Tibial nerve (tissue), 4 donors: ENCODE measurements around the gene ARMC9. TPM values are rescaled to one million over a fixed set of nuclear protein-coding genes. Genes with fewer than 3 reads are reported as not detected.

ENCODE experiments used
- DNase-seq, 2 donors: peaks; one replicate each; pipeline ENCODE4 v3.0.0-alpha.2; 2019; ENCODE audit warnings: low spot score in 2 of 2
- H3K27ac ChIP-seq, 4 donors: fragments of 200-600 bp; sonication (generic) in 3 of 4; one replicate each; pipeline ENCODE4 v1.5.1; 2017 to 2019; ENCODE audit warnings: mild to moderate bottlenecking in 1 of 4
- H3K27me3 ChIP-seq, 2 donors: fragments of 200-600 bp; sonication (generic) in 1 of 2; one replicate each; pipeline versions ENCODE4 v1.5.1 to v1.6.0; 2017 to 2019
- H3K36me3 ChIP-seq, 3 donors: fragments of 200-600 bp; sonication (generic); one replicate each; pipeline ENCODE4 v1.5.1; 2018 to 2019
- H3K4me1 ChIP-seq, 4 donors: fragments of 200-600 bp; sonication (generic) in 3 of 4; one replicate each; pipeline ENCODE4 v1.5.1; 2017 to 2019
- H3K4me3 ChIP-seq, 4 donors: fragments of 200-600 bp; sonication (generic) in 3 of 4; one replicate each; pipeline ENCODE4 v1.5.1; 2017 to 2019; ENCODE audit warnings: mild to moderate bottlenecking in 1 of 4, moderate library complexity in 1 of 4
- H3K9me3 ChIP-seq, 4 donors: fragments of 200-600 bp; sonication (generic) in 3 of 4; one replicate each; pipeline ENCODE4 v1.5.1; 2017 to 2019
- EP300 ChIP-seq, 2 donors: sonication (generic); formaldehyde crosslinking; IDR thresholded peaks; one replicate each; pipeline ENCODE4 v1.6.1; 2017; ENCODE audit warnings: antibody characterized with exemption in 2 of 2, mild to moderate bottlenecking in 1 of 2
- POLR2A ChIP-seq, 2 donors: fragments of 450-650 bp; IDR thresholded peaks; one replicate each; pipeline ENCODE4 v1.6.1; 2017; ENCODE audit warnings: antibody characterized with exemption in 2 of 2, mild to moderate bottlenecking in 2 of 2, moderate library complexity in 2 of 2
- WGBS, 2 donors: methylation state at CpG; one replicate each; pipeline ENCODE4 v1.1.5; 2018; 5-methylcytosine and 5-hydroxymethylcytosine counted together
- total RNA-seq, 4 donors: library from RNA; depleted of rRNA; stranded (reverse); fragments of >200 nt; gene quantifications; one replicate each; pipeline ENCODE4 v1.1.0, GENCODE V29; 2016
- TF ChIP-seq, protein P1 (sequence below), 5 experiments: fragments of 200-600 bp in 3 of 5; fragments of 450-650 bp in 2 of 5; sonication (generic) in 3 of 5; IDR thresholded peaks; one replicate each; pipeline ENCODE4 v1.5.1; 2016 to 2019; ENCODE audit warnings: antibody characterized with exemption in 5 of 5, mild to moderate bottlenecking in 3 of 5, moderate library complexity in 2 of 5

The ARMC9 gene
- total RNA-seq, 4 donors from 2014 or later: 8.7 to 30.0 (median 18.6) TPM

- no peaks in the 10 kb centered on the region for H3K27me3 ChIP-seq
- H3K4me1 ChIP-seq: peaks cover 0 to 26% (median 6%) of the 10 kb centered on the region in 4 donors
- no peak for DNase-seq
- TF ChIP-seq, protein P1, sequence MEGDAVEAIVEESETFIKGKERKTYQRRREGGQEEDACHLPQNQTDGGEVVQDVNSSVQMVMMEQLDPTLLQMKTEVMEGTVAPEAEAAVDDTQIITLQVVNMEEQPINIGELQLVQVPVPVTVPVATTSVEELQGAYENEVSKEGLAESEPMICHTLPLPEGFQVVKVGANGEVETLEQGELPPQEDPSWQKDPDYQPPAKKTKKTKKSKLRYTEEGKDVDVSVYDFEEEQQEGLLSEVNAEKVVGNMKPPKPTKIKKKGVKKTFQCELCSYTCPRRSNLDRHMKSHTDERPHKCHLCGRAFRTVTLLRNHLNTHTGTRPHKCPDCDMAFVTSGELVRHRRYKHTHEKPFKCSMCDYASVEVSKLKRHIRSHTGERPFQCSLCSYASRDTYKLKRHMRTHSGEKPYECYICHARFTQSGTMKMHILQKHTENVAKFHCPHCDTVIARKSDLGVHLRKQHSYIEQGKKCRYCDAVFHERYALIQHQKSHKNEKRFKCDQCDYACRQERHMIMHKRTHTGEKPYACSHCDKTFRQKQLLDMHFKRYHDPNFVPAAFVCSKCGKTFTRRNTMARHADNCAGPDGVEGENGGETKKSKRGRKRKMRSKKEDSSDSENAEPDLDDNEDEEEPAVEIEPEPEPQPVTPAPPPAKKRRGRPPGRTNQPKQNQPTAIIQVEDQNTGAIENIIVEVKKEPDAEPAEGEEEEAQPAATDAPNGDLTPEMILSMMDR (IDR thresholded peaks at IDR 0.05): no peak
- TF ChIP-seq POLR2A (IDR thresholded peaks at IDR 0.05) (no peak), EP300 (IDR thresholded peaks at IDR 0.05) (no peak)
- no peaks in the 10 kb centered on the region for H3K36me3 ChIP-seq
- no peak overlapping the region for H3K4me3 ChIP-seq
- WGBS, 2 donors: 93 to 95% methylated on average over 5 of the region's 5 CpGs
- H3K9me3 ChIP-seq: no peaks in the 10 kb centered on the region
- no peak overlapping the region for H3K27ac ChIP-seq
Measured at GRCh38 chr2:231351648-231352047, 153.2 kb downstream of the ARMC9 start.

DNA sequence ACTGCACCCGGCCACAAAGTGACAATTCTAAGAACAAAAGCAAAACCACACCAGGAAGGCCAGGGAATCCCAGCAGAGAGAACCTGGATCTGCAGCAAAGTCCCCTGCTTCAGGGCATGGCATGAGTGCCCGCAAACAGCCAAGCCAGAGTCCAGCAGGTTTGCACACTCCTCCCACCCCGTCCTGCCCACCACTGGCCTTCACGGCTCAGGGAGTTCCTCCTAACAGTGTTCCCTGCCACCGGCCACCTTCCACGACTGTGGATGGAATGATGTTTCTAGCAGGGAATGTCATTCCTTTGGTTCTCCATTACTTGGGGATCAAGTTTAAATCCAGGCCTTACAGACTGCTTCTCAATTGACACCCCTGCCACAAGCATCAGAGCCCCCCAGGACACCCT lies 155.0 kb downstream of the ARMC9 start:
- no peak for DNase-seq
- Histone ChIP-seq H3K27me3 (no peaks in the 10 kb centered on the region), H3K27ac (no peak overlapping the region), H3K4me3 (no peak overlapping the region), H3K36me3 (peaks cover 0 to 9% (median 0%) of the 10 kb centered on the region in 3 donors), H3K9me3 (no peaks in the 10 kb centered on the region), H3K4me1 (peaks cover 0 to 26% (median 3%) of the 10 kb centered on the region in 4 donors)
- TF ChIP-seq EP300 (IDR thresholded peaks at IDR 0.05) (no peak), POLR2A (IDR thresholded peaks at IDR 0.05) (no peak)
- TF ChIP-seq, protein P1 (IDR thresholded peaks at IDR 0.05): no peak
- WGBS, 2 donors: 93 to 97% methylated on average over 5 of the region's 6 CpGs

DNA sequence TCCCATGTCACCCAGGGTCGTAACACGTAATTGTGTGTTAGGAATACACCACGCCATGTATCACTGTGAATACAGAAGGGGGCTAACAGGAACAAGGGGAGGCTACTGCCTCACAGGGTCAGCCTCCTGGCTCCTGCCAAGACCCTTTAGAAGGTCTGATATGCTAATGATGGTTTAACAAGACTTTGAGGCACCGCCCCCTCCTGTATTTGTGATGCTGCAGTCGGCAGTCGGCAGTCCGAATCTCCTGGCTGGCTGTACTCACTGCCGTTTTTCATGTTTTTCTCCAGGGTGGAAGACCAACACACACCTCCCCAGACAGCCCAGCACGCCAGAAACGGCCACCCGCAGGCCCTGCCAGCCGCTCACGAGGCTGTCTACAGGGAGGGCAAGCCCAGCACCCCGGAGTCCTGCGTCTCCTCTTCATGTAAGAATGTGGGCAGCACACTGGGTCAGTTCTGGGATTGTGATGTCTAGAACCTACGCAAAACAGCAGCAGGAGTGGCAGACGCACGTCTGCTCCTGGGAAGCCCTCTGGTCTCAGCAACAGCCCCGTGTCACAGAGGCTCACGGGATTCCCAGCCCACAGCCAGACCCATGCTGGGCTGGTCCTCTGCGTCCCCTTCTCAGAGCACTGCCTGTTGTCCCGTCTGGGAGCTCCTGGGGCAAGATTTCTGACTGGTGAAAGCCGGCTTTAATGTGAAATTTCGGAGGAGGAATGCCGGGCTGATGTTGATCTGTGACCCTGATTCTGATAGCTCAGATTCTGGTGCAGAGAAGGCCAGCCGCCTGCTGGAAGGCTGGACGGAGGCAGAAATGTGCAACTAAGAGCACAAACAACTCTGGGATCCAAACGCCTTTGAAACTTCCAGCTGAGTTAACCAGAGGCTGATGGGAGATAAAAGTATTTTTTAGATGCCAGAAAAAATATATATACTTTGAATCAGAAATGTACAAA lies 157.4 kb downstream of the ARMC9 start:
- 52 to 55% methylated on average over 22 to 24 of the region's 28 CpGs for WGBS, 2 donors
- Histone ChIP-seq H3K27ac (peak overlapping the region in 2 of 4 donors; percentile 35 to 46), H3K27me3 (no peaks in the 10 kb centered on the region), H3K4me3 (no peak overlapping the region), H3K36me3 (peaks cover 0 to 16% (median 0%) of the 10 kb centered on the region in 3 donors), H3K9me3 (no peaks in the 10 kb centered on the region), H3K4me1 (peaks cover 0 to 16% (median 3%) of the 10 kb centered on the region in 4 donors)
- no peak for DNase-seq
- no peak for TF ChIP-seq EP300 (IDR thresholded peaks at IDR 0.05)
- TF ChIP-seq, protein P1 (IDR thresholded peaks at IDR 0.05): peak in 1 of 5 experiments; percentile 11
- TF ChIP-seq POLR2A (IDR thresholded peaks at IDR 0.05): no peak

- Histone ChIP-seq H3K27me3 (no peaks in the 10 kb centered on the region), H3K27ac (peak overlapping the region in 1 of 4 donors; percentile 35), H3K4me1 (peaks cover 0 to 16% (median 3%) of the 10 kb centered on the region in 4 donors), H3K36me3 (peaks cover 0 to 22% (median 0%) of the 10 kb centered on the region in 3 donors), H3K4me3 (no peak overlapping the region), H3K9me3 (no peaks in the 10 kb centered on the region)
- WGBS, 2 donors: 59 to 73% methylated on average over 5 of the region's 5 CpGs
- no peak for DNase-seq
- TF ChIP-seq EP300 (IDR thresholded peaks at IDR 0.05): no peak
- TF ChIP-seq, protein P1 (IDR thresholded peaks at IDR 0.05): no peak
- no peak for TF ChIP-seq POLR2A (IDR thresholded peaks at IDR 0.05)
Measured at GRCh38 chr2:231356466-231356844, 158.0 kb downstream of the ARMC9 start.

GRCh38 chr2:231357048-231357447 lies 158.6 kb downstream of the ARMC9 start:
- DNase-seq: no peak
- TF ChIP-seq, protein P1 (IDR thresholded peaks at IDR 0.05): no peak
- no peak for TF ChIP-seq POLR2A (IDR thresholded peaks at IDR 0.05)
- TF ChIP-seq EP300 (IDR thresholded peaks at IDR 0.05): no peak
- Histone ChIP-seq H3K27ac (no peak overlapping the region), H3K36me3 (peaks cover 0 to 25% (median 0%) of the 10 kb centered on the region in 3 donors), H3K9me3 (no peaks in the 10 kb centered on the region), H3K4me3 (no peak overlapping the region), H3K4me1 (peaks cover 0 to 16% (median 3%) of the 10 kb centered on the region in 4 donors), H3K27me3 (no peaks in the 10 kb centered on the region)
- WGBS, 2 donors: 89 to 92% methylated on average over 7 of the region's 7 CpGs
